HL-60/S4 treated with retinoic acid at 250 ng/mL for 4 days and 3 days (cell line): Measurements from ENCODE around the gene NTN1.

Experiments used
- in situ Hi-C: fragments of 300-500 bp; cut with MboI; formaldehyde crosslinking; loops from 2 replicates; pipeline ENCODE4 v1.7.0; 2022; ENCODE audit warnings: low sequenced_read_pairs

The NTN1 gene

DNA sequence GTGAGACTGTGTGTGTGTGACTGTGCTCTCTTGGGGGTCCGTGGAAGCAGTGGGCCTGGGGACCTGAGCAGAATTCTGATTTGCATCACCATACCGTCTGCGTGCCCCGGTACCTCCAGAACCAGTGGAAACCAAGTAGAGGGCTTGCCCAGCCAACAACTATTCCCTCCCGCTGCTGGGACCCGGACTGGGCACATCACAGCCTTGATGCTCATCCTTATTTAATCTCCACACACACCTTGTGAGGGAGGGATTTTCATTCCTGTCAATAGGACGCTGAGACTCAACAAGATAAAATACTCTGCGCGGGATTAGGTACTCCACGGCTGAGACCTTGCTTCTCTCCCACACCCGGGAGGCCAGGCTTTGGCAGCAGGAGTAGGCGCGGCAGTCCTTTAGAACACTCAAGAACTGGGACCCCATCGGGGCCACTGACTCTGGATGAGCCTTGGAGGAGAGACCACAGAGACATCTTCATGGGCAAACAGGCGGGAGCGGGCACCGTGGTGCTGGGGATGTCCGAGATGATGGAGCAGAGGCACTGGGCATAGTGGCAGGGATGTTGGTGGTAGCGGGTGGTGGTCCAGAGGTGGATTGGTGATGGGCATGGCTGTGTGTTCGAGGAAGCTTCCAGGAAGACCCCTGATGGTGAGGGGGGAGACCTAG, 208.0 kb downstream of the NTN1 start:
- in situ Hi-C loops: no loop called here

DNA sequence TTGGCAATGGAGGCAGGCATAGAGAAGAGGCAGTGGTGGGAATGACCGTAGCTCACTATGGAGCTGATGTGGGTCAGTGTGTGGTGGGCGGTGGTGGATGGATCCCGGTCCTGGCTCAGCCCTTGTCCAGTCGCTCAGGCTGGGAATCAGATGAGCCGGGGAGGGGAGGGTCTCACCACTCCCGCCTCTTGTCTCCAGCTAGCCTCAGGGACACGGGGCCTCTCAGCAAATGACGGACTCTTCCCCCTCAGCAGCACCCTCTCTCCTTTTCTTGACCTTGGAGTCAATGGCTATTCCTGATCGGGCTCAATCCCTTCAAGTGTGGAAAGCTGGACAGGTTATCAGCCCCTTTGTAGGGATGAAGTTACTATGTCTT, 208.5 kb downstream of the NTN1 start:
- in situ Hi-C loops: no loop called here

DNA sequence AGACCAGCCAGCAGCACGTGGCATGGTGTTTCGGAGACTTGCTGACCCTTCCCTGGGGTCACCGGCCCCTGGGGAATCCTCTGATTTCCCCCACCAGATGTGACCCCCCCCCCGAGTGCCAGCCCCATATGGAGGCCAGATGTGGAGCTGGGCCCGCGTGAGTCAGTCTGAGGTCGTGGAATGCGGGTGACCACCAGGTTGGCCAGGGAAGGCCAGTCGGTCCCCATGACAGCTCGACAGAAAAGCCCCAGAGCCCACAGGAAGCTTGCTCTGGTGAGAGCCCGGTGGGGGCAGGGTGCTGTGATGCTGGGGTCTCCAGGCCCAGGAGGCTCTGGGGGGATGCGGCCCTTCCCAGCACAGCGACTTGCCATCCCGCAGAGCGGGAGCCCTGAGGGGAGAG, 209.0 kb downstream of the NTN1 start:
- in situ Hi-C loops: no loop called here

DNA sequence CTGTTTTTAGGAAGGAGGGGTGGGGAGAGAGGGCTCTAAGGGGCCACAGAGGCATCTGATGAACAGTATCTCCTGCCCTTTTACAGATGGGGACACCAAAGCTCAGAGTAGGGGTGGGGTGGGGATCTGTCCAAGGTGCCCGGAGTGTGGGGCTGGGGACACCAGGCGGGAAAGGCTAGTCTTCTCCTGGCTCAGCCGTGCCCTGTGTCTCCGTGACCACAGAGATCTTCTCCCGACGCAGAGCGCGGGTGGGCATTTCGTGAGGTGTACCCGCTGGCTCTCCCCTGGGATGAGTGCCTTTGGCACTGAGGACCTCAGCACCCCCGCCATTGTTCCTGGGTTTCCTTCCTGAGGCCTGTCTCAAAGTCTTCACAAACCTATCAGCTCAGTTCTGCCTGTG, 209.6 kb downstream of the NTN1 start:
- in situ Hi-C loops: no loop called here

DNA sequence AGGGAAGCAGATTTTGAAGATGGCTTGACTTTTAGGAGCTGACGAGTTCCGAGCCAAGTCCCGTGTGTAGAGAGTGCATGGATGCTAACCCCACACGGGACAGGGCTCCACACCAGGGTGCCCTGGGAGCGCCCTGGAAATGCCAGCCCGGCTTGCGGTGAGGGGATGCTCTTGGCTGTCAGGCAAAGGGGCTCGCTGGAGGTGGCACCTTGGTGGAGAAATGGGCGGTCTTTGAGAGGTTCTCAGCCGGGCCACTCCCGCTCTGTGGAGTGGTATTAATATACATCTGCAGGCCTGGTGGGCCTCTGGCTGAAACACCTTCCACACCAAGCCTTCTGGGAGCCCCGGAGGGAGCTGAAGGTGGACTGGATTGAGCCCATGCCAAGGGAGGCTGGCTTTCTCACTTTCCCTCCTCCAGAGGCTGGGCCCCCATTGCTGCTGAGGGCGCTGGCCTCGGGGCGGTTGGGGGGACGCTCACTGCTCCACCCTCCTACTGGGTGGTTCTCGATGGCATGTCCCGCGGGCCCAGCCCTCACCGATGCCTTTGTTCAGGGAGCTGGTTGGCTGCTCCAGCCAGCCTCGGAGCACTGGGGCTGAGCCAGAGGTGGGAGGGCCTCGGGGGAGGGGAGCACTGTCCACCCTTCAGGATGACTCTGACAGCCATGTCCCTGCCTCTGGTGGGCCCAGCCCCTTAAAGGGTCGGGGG, 210.3 kb downstream of the NTN1 start:
- in situ Hi-C loops: no loop called here

DNA sequence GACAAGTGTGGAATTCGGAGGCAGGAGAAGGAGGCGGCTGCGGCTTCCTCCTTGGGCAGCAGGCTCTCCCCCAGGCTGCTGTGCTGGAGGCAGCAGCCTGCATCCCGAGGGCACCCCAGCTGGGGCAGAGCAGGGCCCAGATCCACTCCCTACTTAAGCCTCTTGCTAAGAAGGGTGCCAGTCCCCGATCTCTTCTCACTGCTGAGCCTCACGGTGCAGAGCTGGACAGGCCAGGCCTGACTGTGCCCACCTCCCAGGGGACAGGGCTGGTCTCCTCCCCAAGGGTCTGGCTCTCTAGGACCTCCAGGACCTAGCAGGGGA, 210.8 kb downstream of the NTN1 start:
- in situ Hi-C loops: no loop called here

DNA sequence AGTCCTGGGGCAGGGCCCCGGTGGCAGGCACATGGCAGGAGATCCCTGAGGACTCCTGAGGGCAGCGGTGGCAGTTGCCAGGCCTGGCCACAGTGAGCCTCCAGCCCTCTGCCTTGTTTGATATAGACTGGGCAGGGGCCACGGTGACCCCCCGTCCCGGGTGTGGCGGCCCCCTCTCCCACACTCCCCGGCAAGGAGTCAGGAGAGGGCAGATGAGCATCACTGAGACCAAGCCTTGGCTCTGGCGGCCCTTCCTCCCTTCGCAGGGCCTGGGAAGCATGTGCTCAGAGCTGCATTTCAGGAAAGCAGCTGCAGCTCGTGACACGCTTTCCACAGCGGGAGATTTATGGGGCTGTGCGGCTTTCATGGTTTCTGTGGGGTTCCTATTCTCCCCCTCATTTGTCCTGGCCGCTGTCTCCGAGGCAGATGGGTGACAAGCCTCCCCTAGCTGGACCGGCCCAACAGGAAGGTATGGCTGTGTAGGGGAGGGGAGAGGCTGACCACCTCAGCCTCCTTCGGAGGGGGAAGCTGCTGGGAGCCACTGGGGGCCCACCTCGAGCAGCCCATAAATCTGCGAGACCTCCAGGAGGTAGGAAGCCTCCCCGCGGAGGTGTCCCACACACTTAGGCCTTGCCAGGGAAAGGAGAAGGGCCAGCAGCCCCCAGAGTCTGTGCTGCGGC, 211.4 kb downstream of the NTN1 start:
- in situ Hi-C loops: no loop called here

DNA sequence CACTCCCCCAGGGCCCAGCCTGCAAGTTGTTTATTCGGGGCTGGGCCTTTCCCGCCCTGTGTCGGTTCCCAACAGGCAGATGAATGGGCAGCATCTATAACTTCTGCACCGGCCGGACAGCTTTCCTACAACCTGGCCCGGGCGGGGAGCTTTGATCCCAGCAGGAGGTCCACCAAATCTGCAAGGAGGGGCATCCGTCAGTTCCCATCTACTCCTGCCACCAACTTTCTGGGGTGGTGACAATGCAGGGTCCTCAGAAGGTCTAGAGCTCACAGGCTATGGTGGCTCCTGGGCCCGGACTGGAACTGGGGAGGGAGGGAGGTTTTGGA, 211.9 kb downstream of the NTN1 start:
- in situ Hi-C loops: no loop called here

DNA sequence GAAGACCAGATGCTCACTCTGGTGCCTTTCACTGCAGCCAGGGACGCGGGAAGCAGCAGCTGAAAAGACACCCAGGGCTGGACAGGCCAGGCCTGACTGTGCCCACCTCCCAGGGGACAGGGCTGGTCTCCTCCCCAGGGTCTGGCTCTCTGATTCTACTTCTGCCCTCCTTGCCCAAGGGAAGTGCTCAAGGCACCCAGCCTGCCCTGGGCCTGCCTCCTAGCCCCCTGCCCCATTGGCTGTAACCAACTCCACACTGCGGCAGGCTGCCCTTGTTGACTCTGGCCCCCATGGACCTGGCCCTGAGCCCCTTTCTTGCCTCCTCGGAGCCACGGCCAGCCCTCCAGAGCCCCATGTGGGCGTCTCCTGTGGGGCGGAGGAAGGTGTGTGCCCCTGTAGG, 212.5 kb downstream of the NTN1 start:
- in situ Hi-C loops: no loop called here

DNA sequence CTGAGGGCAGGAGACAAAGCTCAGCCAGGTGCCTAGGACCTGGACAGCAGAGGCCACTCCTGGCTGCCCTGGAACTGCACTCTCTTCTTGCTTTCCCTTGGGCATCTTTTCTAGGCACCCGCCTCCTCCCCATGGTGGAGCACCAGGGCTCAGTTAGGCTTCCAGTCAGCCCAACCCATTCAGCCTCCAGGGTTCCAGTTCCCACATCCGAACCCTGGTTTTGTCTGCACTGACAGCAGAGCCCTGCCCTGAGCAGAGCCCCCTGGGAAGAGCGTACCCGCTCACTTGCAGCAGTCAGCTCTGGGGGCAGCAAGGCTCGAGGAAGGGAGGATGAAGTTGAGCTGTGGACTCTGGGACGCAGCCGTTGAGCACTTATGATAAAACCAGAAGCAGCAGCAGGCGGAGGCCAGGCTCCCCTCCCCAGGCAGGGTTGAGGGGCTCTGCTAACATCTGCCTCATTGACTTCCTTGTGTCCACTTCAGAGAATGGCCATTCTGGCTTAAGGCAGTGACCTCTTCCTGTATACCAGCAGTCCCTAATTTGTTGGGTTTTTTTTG, 213.2 kb downstream of the NTN1 start:
- in situ Hi-C loops: no loop called here

DNA sequence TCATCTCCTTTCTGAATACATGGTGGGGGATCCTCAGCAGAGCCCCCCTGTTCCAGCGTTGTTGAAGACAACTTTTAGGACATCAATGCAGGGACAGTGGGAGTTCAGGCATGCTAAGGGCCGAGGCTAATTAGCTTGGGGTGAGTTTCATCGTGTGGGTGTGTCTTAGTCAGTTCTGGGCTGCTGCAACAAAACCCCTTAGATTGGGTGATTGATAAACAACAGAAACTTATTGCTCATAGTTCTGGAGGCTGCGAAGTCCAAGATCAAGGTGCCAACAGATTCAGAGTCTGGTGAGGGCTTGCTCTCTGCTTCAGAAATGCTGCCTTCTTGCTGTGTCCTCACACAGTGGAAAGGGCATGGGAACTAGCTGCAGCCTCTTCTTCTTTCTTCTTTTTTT, 214.0 kb downstream of the NTN1 start:
- in situ Hi-C loops: no loop called here

DNA sequence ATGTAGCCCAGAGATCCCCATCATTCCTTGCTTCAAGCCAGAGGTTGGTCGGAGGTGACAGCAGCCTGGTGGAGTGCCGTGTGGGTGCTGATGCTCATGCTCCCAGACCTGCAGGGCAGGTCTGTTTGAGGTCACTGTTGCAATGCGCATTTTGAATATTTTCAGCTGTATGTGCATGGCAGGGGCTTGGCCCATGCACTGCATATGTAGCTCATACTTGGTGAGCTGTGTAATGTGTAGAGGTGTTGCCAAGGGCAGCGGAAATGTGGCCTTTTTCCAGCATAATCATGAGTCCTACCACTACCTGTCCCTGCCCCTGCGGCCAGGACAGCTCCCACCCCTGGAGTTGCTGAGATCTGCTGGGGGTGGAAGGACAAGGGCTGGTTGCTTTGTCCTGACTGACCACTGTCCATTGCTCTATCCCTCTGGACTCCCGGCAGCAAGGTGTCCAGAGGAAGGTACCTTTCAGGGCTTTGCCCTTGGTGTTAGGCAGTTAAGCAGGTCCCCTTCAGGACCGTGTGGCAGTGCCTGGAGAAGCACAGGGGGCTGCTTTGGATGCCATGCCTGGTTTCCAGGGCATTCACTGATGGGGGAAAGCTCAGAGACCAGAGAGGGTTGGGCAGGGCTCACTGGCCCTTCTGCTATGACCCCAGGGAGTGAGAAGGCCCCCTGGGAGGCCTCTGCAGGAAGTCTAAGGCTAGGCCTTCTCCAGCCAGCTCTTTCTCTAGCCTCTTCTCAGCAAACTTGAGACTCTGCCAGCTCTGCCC, 215.2 kb downstream of the NTN1 start:
- in situ Hi-C loops: no loop called here

DNA sequence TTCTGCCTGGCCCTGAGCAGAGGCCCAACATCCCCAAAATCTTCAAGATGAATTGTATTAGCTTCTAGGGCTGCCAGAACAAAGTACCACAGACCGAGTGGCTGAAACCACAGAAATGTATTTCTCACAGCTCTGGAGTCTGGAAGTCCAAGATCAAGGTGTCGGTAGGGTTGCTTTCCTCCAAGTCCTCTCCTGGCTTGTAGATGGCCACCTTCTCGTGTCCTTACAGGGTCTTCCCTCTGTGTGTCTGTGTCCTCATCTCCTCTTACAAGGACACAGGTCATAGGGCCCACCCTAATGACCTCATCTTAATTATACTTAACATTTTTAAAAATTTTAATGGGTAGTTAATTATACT, 215.7 kb downstream of the NTN1 start:
- in situ Hi-C loops: no loop called here

DNA sequence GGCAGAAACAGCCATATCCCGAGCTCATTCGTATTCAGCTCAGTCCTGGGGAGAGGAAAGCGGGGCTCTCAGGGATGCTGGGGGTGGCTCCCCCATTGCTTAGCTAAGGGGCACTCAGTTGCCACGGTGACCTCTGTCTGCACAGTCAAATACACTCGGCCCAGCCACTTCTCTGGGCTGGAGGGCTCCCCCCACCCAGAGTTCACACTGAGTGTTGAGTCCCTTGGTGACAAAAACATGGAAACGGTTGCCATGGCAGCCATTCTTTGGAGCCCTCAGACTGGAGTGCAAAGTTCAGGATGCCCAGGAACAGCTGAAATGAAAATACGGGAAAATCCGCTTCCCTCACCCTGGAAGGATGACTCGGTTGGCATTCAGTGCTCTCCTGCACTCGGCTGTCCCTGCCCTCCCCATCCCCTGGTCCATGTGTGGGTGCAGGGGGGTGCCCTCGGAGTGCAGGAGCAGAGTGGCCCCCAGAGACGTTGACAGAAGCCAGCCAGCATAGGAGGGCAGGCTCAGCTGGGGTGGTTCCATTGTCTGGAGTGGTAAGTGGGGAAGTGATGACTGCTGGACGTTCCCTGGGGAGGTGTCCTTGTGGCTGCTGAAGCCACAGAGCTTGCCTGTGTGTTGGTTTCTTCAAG, 216.5 kb downstream of the NTN1 start:
- in situ Hi-C loops: no loop called here

DNA sequence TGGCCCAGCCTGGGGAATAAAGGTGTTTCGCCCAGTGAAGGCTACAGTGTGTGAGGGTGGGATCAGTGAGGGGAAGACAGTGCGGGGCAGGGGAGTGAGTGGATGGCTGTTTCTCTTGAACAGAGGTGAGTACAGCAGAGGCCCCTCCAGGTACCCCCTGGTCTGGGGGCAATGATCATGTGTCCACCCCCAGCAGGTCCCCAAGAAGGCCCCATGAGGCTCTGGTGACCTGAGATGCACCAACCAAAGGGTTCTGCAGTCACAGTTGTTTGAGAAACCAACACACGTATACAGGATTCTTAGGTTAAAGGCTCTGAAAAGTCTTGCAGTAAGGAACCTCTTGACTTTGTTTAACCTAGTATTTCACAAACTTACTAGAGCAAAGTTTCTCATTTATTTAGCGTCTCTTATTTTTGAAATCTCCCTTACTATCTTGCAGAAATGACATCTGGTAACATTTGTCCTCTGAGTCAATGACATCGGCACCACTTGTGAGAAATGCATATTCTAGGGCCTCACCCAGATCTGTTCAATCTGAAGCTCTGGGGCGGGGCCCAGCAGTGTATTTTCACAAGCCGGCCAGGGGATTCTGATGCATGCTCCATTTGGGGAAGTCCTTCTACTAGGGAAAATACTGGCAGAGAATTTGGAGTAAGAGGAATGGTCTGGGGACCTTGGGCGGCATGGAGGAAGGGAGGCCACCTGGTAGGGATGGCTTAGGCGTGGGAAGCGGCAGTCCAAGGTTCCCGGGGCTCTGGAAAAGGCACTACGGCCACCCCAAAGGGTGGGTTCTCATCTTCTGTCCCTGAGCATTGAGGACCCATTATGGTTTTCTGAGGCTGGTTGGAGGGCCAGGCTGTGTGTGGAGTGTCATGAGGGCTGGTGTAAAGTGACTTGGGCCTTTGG, 217.3 kb downstream of the NTN1 start:
- in situ Hi-C loops: no loop called here

DNA sequence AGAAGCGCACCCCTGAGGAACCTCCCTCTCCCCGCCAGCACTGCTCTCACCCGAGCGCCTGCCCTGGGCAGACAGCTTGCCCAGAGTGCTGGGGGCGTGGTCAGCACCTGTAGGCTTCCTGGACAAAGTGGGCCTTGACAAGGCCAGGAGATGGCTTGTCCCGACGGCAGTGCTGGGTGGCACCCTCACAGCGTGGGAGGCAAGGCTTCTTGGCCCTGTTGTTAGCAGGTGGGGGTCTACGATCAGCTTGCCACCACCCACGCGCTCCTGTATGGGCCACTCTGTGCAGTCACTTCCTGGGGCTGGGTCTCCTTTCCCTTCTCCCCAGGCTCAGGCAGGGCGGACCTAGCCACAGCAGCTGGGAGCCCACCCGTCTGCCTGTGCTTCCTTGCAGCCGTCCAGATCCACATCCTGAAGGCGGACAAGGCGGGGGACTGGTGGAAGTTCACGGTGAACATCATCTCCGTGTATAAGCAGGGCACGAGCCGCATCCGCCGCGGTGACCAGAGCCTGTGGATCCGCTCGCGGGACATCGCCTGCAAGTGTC, 218.0 kb downstream of the NTN1 start:
- in situ Hi-C loops: no loop called here

DNA sequence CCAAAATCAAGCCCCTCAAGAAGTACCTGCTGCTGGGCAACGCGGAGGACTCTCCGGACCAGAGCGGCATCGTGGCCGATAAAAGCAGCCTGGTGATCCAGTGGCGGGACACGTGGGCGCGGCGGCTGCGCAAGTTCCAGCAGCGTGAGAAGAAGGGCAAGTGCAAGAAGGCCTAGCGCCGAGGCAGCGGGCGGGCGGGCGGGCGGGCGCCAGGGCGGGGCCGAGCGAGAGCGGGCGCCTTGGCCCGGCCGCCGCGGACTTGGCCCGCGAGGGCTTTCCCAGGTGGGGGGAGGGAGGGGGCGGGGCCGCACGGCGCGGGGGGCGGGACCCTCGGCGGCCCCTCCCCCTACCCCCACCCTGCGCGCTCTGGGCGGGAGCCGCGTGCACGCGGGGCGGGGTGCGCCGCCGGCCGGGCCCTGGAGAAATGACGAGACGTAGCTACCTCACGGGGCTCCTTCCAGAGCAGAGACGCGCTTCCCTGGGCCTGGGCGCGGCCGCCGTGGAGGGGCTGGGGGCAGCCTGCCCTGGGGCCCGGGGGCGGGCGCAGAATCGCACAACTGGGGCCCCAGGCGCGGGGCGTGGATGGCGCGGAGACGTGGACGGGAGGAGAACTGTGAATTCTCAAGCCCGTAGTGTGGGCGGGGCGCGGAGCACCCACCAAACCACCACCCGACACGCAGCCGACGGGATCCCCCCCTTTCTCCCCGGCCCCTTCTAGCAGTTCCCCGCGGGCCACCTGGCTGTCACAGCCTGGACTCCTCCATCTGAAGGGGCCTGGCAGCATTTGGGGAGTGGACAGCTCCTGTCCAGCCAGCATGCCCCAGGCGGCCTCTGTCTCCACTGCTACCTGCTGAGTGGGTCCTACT, 218.7 kb downstream of the NTN1 start:
- in situ Hi-C loops: no loop called here

DNA sequence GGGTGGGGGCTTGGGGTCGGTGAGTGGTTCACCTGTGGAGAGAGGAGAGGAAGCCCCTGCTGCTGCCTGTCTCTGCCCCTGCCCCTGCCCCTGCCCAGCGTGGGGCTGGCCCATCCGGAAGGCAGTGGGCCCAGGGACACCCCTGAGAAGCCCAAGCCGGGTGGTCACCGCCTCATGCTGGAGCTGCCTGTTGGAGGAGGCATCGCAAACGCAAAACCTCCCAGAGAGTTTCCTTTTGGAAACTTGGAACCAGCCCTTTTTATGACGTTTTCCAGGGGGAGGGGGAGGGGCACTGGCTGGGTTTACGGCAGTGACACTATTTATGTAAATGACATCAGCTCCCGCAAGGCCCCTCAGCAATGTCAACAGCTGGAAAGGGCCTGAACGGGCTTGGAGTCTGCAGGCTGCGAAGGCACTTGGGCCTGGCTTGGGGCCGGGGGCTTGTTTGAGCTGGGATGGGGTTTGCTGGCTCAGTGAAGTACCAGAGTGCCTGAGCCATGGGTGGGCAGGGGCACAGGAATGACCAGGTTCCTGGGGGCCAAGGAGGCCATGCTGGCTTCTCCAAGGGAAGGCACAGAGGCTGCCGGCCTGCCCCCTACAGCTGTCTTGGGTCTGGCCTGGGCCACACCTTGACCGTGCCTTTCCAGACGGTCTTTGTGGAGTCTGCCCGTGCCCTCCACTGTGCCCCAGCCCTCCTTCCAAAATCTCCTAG, 219.5 kb downstream of the NTN1 start:
- in situ Hi-C loops: no loop called here
